GM19397 (cell line): ENCODE measurements around the gene USP17L15.
"Not testable (repeated sequence)": the region's sequence is repeated elsewhere in the genome, so short reads cannot be mapped to it uniquely, and the experiment has no call there.

Experiments used
- ATAC-seq: cut with Tn5 transposase; IDR thresholded peaks from one replicate; pipeline ENCODE4 v1.9.1; 2021; ENCODE audit warnings: mild to moderate bottlenecking, moderate library complexity; ENCODE audit not compliant: unreplicated experiment

The USP17L15 gene

GRCh38 chr4:9234085-9234484 is at the start of gene USP17L15:
TSS of gene USP17L15 (plus strand) at chr4:9234385. CDS start at chr4:9234385, 0 bp downstream.
- ATAC-seq: not testable (repeated sequence)

- not testable (repeated sequence) for ATAC-seq
These were observed 23.8 kb upstream of the USP17L15 start, which contains the start of gene USP17L10 for GRCh38 chr4:9210357-9210756. TSS of gene USP17L10 (plus strand) at chr4:9210657. CDS start at chr4:9210657, 0 bp downstream.

GRCh38 chr4:9214701-9215100 is 19.5 kb upstream of the USP17L15 start:
- not testable (repeated sequence) for ATAC-seq

- ATAC-seq: not testable (repeated sequence)
These were observed 19.1 kb upstream of the USP17L15 start, which contains the start of gene USP17L11 for GRCh38 chr4:9215105-9215504. TSS of gene USP17L11 (plus strand) at chr4:9215405. CDS start at chr4:9215405, 0 bp downstream.

DNA sequence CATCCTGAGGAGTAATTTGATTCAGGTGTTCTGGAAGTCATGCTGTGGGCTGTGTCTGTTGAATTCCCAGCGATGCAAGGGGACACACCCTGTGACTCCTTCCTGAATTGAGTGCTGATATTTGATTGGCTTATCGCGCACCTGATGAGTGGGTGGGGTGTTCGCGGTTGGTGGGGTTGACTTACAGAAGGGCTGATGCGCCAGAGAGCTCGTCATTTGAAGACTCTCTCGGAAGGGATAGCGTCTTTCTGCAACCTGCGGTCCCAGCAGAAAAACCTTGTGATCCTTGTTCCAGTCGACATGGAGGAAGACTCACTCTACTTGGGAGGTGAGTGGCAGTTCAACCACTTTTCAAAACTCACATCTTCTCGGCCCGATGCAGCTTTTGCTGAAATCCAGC is 14.3 kb upstream of the USP17L15 start, which contains the start of gene USP17L12:
Gene USP17L12 (plus strand): TSS at position 301 of the 400 bp plus-strand sequence. CDS start 0 bp downstream, at position 301.
- not testable (repeated sequence) for ATAC-seq

DNA sequence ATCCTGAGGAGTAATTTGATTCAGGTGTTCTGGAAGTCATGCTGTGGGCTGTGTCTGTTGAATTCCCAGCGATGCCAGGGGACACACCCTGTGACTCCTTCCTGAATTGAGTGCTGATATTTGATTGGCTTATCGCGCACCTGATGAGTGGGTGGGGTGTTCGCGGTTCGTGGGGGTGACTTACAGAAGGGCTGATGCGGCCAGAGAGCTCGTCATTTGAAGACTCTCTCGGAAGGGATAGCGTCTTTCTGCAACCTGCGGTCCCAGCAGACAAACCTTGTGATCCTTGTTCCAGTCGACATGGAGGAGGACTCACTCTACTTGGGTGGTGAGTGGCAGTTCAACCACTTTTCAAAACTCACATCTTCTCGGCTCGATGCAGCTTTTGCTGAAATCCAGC is 9.6 kb upstream of the USP17L15 start, which contains the start of gene USP17L13:
Gene USP17L13 (plus strand): TSS at position 301 of the 400 bp plus-strand sequence. CDS start 0 bp downstream, at position 301.
- ATAC-seq: not testable (repeated sequence)

DNA sequence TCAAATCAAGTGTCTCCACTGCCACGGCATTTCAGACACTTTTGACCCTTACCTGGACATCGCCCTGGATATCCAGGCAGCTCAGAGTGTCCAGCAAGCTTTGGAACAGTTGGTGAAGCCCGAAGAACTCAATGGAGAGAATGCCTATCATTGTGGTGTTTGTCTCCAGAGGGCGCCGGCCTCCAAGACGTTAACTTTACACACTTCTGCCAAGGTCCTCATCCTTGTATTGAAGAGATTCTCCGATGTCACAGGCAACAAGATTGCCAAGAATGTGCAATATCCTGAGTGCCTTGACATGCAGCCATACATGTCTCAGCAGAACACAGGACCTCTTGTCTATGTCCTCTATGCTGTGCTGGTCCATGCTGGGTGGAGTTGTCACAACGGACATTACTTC is 3.9 kb upstream of the USP17L15 start:
- ATAC-seq: not testable (repeated sequence)

GRCh38 chr4:9238461-9238860 is 4.3 kb downstream of the USP17L15 start:
- ATAC-seq: not testable (repeated sequence)

- ATAC-seq: not testable (repeated sequence)
These were observed 9.4 kb downstream of the USP17L15 start, which contains the start of gene USP17L17 for GRCh38 chr4:9243579-9243978. TSS of gene USP17L17 (plus strand) at chr4:9243879. CDS start at chr4:9243879, 0 bp downstream.

DNA sequence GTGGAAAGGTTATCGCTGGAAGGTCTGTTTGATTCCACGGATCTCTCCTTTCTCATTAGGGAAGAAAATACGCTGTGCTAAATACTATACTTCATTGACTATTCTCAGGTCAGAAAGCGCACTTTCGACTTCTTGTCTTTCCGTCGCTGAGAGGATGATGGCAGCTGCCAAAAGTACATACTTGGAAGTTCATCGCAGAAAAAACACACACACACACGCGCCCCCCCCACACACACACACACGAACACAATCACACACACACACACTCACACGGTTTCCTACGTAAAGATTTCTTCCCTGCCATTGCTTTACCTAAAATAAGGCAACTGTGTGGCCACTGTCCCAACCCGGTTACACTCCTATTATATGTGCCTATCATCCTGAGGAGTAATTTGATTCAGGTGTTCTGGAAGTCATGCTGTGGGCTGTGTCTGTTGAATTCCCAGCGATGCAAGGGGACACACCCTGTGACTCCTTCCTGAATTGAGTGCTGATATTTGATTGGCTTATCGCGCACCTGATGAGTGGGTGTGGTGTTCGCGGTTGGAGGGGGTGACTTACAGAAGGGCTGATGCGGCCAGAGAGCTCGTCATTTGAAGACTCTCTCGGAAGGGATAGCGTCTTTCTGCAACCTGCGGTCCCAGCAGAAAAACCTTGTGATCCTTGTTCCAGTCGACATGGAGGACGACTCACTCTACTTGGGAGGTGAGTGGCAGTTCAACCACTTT is 13.9 kb downstream of the USP17L15 start, which contains the start of gene USP17L18:
Gene USP17L18 (plus strand): TSS at position 678 of the 728 bp plus-strand sequence. CDS start 0 bp downstream, at position 678.
- not testable (repeated sequence) for ATAC-seq

- not testable (repeated sequence) for ATAC-seq
These were observed 18.9 kb downstream of the USP17L15 start, which contains the start of gene USP17L19 for GRCh38 chr4:9253078-9253477. TSS of gene USP17L19 (plus strand) at chr4:9253378. CDS start at chr4:9253378, 0 bp downstream.

- ATAC-seq: not testable (repeated sequence)
These were observed 23.6 kb downstream of the USP17L15 start, which contains the start of gene USP17L20 for GRCh38 chr4:9257824-9258223. TSS of gene USP17L20 (plus strand) at chr4:9258124. CDS start at chr4:9258124, 0 bp downstream.

GRCh38 chr4:9262572-9262971 is 28.4 kb downstream of the USP17L15 start, which contains the start of gene USP17L21:
TSS of gene USP17L21 (plus strand) at chr4:9262872. CDS start at chr4:9262872, 0 bp downstream.
- ATAC-seq: not testable (repeated sequence)

- ATAC-seq: not testable (repeated sequence)
These were observed 33.1 kb downstream of the USP17L15 start, which contains the start of gene USP17L22 for GRCh38 chr4:9267319-9267718. TSS of gene USP17L22 (plus strand) at chr4:9267619. CDS start at chr4:9267619, 0 bp downstream.

- ATAC-seq: not testable (repeated sequence)
These were observed 37.5 kb downstream of the USP17L15 start for GRCh38 chr4:9271719-9272118.
